HG02973 (cell line): ENCODE measurements around the gene IER3.

ENCODE experiments used
- ATAC-seq: cut with Tn5 transposase; IDR thresholded peaks from one replicate; pipeline ENCODE4 v1.9.1; 2021; ENCODE audit warnings: moderate library complexity; ENCODE audit not compliant: unreplicated experiment

The IER3 gene

GRCh38 chr6:30749554-30750378 is 5.4 kb upstream of the IER3 start:
- ATAC-seq, result no peak

- ATAC-seq, result no peak
Observed at GRCh38 chr6:30748851-30749540, 4.6 kb upstream of the IER3 start.

DNA sequence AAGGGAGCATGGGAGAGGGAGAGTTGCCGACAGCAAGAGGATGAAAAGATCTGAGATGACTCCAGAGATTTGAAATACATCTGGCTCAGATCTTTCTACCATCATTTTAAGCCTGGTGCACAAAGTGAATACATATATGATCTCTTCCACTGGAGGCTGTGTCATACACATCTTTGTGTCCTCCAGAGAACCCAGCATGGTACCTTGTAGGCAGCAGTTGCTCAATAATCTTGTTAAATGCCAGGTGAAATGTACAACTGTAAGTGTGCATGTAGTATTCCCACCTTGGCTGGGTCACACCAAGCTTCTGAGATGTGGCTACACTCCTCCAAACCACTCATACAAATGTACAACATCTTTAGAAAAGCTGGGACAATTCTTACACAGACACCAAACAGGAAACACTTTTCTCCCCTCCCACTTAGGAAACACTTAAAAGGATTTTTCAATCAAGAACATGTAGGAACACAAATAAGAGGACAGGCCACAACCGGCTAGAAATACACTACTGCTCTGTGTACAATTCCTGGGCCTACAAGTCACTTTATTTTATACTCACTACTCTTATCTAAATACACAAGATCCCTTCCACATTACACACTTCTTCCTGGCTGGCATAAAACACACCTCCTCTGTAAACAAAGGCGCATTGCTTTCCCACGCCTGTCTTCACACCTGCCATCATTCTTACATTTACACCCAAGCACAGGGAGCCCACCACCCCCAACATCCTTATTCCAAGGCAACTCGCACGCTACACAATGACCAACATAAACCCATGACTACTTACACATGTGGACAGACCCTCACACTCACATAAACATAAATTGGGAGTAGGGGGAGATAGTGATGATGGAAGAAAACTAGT is 3.8 kb upstream of the IER3 start:
- no peak for ATAC-seq

DNA sequence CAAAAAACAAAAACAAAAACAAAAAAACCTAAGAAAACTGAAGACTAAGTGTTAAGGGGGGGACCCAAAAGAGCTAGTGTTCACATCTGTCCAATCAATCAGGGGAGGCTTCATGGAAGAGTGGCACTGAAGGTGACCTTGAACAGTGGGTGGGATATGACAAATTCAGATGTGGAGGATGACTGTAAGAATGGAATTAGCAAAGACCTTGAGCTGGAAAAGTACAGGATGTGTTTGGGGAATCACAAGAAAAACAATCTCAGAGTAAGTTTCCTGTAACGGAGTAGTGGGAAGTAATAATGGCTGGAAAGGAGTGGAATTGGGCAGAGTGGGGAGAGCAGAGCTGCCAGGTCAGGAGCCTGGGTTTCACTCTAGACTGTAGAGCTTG is 2.9 kb upstream of the IER3 start:
- no peak for ATAC-seq

DNA sequence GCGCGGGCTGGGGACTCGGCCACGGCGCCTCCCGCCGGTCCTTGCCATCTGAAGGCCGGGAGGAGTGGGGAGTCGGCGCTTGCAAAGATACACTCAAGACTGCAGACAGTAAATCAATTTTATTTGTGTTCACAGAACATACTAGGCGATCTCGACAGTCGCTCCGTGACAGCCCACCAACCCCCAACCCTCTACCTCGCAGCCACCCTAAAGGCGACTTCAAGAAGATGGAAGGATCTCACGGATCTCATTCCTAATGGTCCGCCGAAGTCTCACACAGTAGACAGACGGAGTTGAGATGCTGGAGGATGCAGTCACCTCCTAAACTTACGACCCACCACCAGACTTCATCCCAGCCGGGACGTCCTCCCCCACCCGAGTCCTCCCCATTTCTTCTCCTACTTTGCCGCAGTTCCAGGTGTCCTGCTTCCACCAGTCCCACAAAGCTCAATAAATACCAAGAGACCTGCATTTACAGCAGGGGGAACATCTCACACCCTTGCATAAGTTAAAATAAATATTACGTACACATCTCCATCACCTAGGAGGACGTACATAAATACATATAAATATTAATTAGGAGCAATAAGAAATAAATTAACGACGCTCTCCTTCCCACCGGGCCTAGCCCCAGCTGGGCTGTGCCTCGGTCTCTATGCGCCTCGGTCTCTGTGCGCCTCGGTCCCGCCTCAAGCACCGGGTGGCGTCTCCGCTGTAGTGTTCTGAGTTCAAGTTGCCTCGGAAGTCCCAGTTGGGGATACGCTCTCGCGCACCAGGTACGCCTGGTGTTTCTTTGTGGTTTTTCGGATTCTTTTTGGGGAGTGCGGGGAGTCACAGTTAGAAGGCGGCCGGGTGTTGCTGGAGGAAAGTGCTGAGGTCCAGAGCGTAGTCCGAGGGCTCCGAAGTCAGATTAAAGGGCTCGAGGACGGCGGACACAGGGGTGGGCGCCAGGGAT is 971 bp downstream of the IER3 start:
- ATAC-seq, result peak; percentile 4

GRCh38 chr6:30742316-30743098 is 1.8 kb downstream of the IER3 start, which contains the start of gene FLOT1:
FLOT1 (minus strand) TSS chr6:30742687; CDS start chr6:30742189, 498 bp downstream.
- ATAC-seq, result peak; percentile 67

DNA sequence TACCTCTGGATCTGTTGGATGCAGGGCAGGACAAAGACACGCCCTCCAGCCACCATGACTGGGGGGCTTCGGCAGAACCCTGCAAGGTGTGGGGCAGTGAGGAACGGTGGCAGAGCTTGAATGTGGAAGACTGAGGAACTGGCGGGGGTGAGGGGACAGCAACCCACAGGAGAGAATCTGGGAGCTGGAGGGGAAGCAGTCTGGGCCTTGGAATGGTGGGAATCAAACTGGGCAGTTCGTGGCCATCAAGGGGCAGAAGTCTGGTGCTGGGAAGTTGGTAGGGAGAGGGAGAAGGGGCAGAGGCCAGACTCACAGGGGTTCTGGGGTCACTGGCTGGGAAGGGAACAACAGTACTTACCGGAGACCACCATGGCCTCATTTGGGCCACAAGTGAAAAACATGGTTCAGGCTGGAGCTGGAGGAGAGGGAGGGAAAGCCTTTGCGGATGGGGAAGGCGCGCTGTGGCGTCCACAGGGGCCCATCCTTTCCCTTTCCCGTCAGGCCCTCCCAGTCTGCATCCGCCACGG is 2.5 kb downstream of the IER3 start:
- peak; percentile 5 for ATAC-seq

GRCh38 chr6:30741063-30741779 is 3.1 kb downstream of the IER3 start:
- ATAC-seq, result no peak

DNA sequence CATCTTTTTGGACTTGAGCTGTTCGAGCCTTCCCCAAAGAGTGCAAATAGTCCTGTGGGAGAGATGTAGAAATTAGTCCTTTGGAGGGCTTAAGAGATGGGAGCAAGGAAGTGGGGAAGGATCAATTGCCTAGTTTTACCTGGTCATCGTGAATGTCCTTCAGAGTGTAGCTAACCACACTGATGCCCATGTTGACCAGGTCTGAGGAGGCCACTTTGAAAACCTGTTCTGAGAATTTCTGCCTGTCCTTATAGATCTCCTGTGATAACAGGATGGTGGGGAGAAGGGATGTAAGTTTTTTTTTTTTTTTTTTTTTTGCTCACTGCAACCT is 3.8 kb downstream of the IER3 start:
- ATAC-seq, result no peak

DNA sequence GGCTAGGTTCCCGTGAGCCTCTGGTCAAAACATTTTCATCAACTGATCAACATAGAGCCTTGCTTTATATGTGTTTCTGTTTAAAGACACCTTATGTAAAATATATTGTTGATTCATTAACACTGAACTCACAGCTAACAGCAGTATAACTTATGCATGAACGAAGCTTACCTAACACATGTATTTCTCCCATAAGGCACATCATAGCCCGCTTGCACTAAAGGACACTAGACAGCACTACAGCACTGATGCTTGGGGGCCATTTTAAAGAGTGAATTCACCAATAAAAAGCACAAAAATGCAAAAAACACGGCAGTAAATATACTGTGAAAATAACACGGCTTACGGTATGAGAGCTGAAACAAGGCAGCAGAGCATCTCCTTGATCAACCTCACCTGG is 5.8 kb downstream of the IER3 start:
- ATAC-seq, result no peak

- no peak for ATAC-seq
Observed at GRCh38 chr6:30735668-30736314, 8.6 kb downstream of the IER3 start.

DNA sequence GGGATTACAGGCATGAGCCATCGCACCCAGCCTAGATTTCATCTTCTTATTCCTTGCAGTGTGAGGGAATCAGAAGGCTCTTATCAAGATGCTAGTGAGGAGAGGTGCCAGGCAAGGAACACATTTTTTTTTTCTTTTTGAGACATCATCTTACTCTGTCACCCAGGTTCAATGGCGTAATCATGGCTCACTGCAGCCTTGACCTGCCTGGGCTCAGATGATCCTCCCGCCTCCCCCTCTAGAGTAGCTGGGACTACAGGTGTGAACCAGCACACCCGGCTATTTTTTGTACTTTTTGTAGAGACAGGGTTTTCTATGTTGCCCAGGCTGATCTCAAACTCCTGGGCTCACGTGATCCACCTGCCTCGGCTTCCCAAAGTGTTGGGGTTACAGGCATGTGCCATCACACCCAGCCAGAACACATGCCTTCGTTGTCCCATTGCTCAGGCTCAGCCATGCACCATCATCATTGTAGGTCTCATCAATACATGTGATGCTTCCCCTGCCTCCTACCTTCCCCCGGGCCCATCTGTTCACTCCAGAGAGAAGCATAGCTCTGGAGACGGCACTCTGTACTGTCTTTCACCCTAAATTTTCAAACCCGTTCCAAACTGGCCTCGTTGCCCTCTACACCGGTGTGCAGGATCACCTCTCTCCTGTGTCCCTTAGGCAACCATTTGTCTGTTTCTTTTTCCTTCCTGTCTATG is 12.0 kb downstream of the IER3 start:
- no peak for ATAC-seq

DNA sequence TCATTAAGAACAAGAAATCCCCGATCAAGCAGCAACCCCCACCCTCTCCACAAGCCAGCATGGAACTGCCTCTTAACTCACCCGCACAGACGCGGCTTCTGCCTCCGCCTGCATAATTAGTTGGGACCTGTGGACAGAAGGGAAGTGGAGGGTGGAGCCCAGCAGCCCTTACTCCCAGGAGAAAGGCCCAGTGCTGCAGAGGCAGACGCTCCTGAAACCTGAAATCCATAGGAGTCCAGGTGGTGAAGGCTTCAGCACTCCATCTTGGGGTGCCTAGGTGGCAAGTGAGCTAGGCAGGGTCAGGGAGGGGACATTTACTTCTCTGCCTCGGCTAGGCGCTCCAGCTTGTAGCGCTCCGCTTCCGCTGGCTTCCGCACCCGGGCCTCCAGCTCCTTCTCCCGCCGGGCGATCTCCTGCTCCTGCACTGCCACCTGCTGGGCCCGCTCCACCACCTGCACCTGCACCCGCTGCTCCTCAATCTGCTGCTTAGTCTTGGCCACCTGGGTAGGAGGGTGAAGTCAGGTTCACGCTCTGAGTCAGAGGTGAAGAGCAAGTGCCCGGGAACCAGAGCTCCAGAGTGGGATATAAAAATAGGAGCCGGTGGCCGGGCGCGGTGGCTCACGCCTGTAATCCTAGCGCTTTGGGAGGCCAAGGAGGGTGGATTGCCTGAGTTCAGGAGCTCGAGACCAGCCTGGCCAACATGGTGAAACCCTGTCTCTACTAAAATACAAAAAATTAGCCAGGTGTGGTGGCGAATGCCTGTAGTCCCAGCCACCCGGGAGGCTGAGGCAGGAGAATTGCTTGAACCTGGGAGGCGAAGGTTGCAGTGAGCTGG is 13.5 kb downstream of the IER3 start:
- no peak for ATAC-seq

DNA sequence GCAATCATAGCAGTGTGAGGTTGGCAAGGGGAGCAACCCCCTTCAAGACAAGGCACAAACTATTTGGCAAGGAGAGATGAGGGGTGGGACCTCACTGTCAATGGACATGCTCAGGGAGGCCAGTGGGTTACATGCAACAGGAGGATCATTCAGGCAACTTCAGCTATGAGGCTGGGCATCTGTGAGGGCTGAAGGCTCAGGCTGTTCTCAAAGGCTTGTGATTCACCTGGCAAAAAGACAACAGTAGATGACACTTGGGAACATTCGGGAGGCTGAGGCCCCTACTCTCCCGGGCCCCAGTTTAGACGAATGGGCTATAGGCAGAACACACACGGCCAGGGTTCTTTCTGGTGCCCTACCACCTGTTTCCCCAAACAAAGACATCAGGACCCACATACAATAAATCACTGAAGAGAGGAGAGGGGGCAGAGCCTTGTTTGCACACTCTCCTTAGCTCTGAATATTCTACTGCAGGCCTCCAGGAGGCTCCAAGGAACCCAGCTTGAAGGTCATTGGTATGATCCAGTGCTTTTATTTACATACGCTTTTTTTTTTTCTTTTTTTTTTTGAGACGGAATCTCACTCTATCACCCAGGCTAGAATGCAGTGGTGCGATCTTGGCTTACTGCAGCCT is 16.3 kb downstream of the IER3 start:
- no peak for ATAC-seq

- ATAC-seq, result no peak
Observed at GRCh38 chr6:30726506-30727413, 17.6 kb downstream of the IER3 start.
